HG02840 (cell line): ENCODE measurements around the gene AATF.

Experiments
- ATAC-seq: cut with Tn5 transposase; IDR thresholded peaks from one replicate; pipeline ENCODE4 v1.9.1; 2021; ENCODE audit warnings: mild to moderate bottlenecking, moderate library complexity, moderate number of reproducible peaks; ENCODE audit not compliant: unreplicated experiment, low FRiP score

Gene AATF

GRCh38 chr17:36940313-36941264 is 8.2 kb upstream of the AATF start:
- ATAC-seq, result no peak

GRCh38 chr17:36941265-36942010 is 7.3 kb upstream of the AATF start:
- no peak for ATAC-seq

GRCh38 chr17:36942019-36942599 is 6.6 kb upstream of the AATF start:
- no peak for ATAC-seq

GRCh38 chr17:36942631-36943125 is 6.1 kb upstream of the AATF start:
- ATAC-seq, result no peak

GRCh38 chr17:36943250-36944191 is 5.2 kb upstream of the AATF start:
- no peak for ATAC-seq

- ATAC-seq, result no peak
These were observed 4.2 kb upstream of the AATF start for GRCh38 chr17:36944553-36944952.

GRCh38 chr17:36945140-36945539 is 3.6 kb upstream of the AATF start:
- ATAC-seq, result no peak

- ATAC-seq, result no peak
These were observed 2.6 kb upstream of the AATF start for GRCh38 chr17:36945959-36946725.

- no peak for ATAC-seq
These were observed 2.0 kb upstream of the AATF start for GRCh38 chr17:36946726-36947091.

- ATAC-seq, result peak; percentile 10
These were observed 635 bp upstream of the AATF start for GRCh38 chr17:36947922-36948716.

- no peak for ATAC-seq
These were observed 740 bp downstream of the AATF start for GRCh38 chr17:36949461-36949927.

- no peak for ATAC-seq
These were observed 1.3 kb downstream of the AATF start for GRCh38 chr17:36950027-36950426.

- ATAC-seq, result no peak
These were observed 2.5 kb downstream of the AATF start for GRCh38 chr17:36951084-36951789.

- no peak for ATAC-seq
These were observed 22.8 kb downstream of the AATF start for GRCh38 chr17:36971508-36971907.

- no peak for ATAC-seq
These were observed 23.5 kb downstream of the AATF start for GRCh38 chr17:36972186-36972700.

GRCh38 chr17:36972905-36973304 is 24.2 kb downstream of the AATF start:
- no peak for ATAC-seq

GRCh38 chr17:36975922-36976515 is 27.3 kb downstream of the AATF start:
- ATAC-seq, result no peak
